Renal cortex interstitium (tissue), 15 donors: Measurements from ENCODE around the gene CALU. TPM values are rescaled to one million over a fixed set of nuclear protein-coding genes. Genes with fewer than 3 reads are reported as not detected.

Experiments
- DNase-seq, 11 donors: peaks; one replicate each; pipeline ENCODE4 v3.0.0-alpha.2; 2013; ENCODE audit warnings: low read depth in 9 of 11, low spot score in 4 of 11; ENCODE audit errors: extremely low read depth in 1 of 11
- long read RNA-seq, 16 experiments: transcript quantifications; one replicate each; lab custom pipeline, GENCODE V29; 2026
- polyA plus RNA-seq, 3 donors: library from polyadenylated mRNA; unstranded; fragments of 120-200 nt; gene quantifications; one replicate each; pipeline ENCODE4 v1.2.1, GENCODE V29; 2013; ENCODE audit not compliant: insufficient read length in 3 of 3

CALU gene
- 100 to 1,000 TPM; 167 to 207 (median 204) TPM for polyA plus RNA-seq
- long read RNA-seq, donor 1, transcript CALU-201 (7 exons, 3,357 nt), result major isoform, 40 of 43 reads
- long read RNA-seq, donor 1, partial matches to known transcripts, result 0 of 43 reads
- long read RNA-seq, donor 1, other reads (novel, unspliced or antisense), result 0 of 43 reads
- long read RNA-seq, donor 2, transcript CALU-201 (7 exons, 3,357 nt), result major isoform, 38 of 49 reads
- long read RNA-seq, donor 2, transcript CALU-202 (7 exons, 2,438 nt), result minor isoform, 6 of 49 reads
- long read RNA-seq, donor 2, partial matches to known transcripts, result 5 of 49 reads
- long read RNA-seq, donor 2, other reads (novel, unspliced or antisense), result 0 of 49 reads
- long read RNA-seq, donor 3, full-length matches to known transcripts, result 67 of 80 reads
- long read RNA-seq, donor 3, partial matches to known transcripts, result 13 of 80 reads
- long read RNA-seq, donor 3, other reads (novel, unspliced or antisense), result 0 of 80 reads
- long read RNA-seq, donor 4, transcript CALU-201 (7 exons, 3,357 nt), result major isoform, 30 of 45 reads
- long read RNA-seq, donor 4, partial matches to known transcripts, result 11 of 45 reads
- long read RNA-seq, donor 4, other reads (novel, unspliced or antisense), result 0 of 45 reads
- long read RNA-seq, donor 5, result 0 reads
- long read RNA-seq, donor 6, transcript CALU-201 (7 exons, 3,357 nt), result major isoform, 38 of 68 reads
- long read RNA-seq, donor 6, transcript CALU-202 (7 exons, 2,438 nt), result minor isoform, 6 of 68 reads
- long read RNA-seq, donor 6, partial matches to known transcripts, result 24 of 68 reads
- long read RNA-seq, donor 6, other reads (novel, unspliced or antisense), result 0 of 68 reads
- long read RNA-seq, donor 7, full-length matches to known transcripts, result 52 of 82 reads
- long read RNA-seq, donor 7, partial matches to known transcripts, result 30 of 82 reads
- long read RNA-seq, donor 7, other reads (novel, unspliced or antisense), result 0 of 82 reads
- long read RNA-seq, donor 8, result 0 reads
- long read RNA-seq, donor 9, transcript CALU-202 (7 exons, 2,438 nt), result minor isoform, 5 of 51 reads
- long read RNA-seq, donor 9, transcript CALU-201 (7 exons, 3,357 nt), result major isoform, 40 of 51 reads
- long read RNA-seq, donor 9, partial matches to known transcripts, result 6 of 51 reads
- long read RNA-seq, donor 9, other reads (novel, unspliced or antisense), result 0 of 51 reads
- long read RNA-seq, donor 10, transcript CALU-201 (7 exons, 3,357 nt), result major isoform, 48 of 60 reads
- long read RNA-seq, donor 10, transcript CALU-202 (7 exons, 2,438 nt), result minor isoform, 6 of 60 reads
- long read RNA-seq, donor 10, partial matches to known transcripts, result 6 of 60 reads
- long read RNA-seq, donor 10, other reads (novel, unspliced or antisense), result 0 of 60 reads
- long read RNA-seq, donor 11, transcript CALU-201 (7 exons, 3,357 nt), result major isoform, 35 of 62 reads
- long read RNA-seq, donor 11, transcript CALU-202 (7 exons, 2,438 nt), result minor isoform, 8 of 62 reads
- long read RNA-seq, donor 11, partial matches to known transcripts, result 18 of 62 reads
- long read RNA-seq, donor 11, other reads (novel, unspliced or antisense), result 0 of 62 reads
- long read RNA-seq, donor 12, transcript CALU-201 (7 exons, 3,357 nt), result major isoform, 9 of 94 reads
- long read RNA-seq, donor 12, partial matches to known transcripts, result 82 of 94 reads
- long read RNA-seq, donor 12, other reads (novel, unspliced or antisense), result 0 of 94 reads
- long read RNA-seq, donor 13, result 0 reads
- long read RNA-seq, donor 14, transcript CALU-201 (7 exons, 3,357 nt), result major isoform, 42 of 52 reads
- long read RNA-seq, donor 14, partial matches to known transcripts, result 5 of 52 reads
- long read RNA-seq, donor 14, other reads (novel, unspliced or antisense), result 0 of 52 reads
- long read RNA-seq, donor 15, transcript CALU-201 (7 exons, 3,357 nt), result major isoform, 16 of 20 reads
- long read RNA-seq, donor 15, partial matches to known transcripts, result 0 of 20 reads
- long read RNA-seq, donor 15, other reads (novel, unspliced or antisense), result 0 of 20 reads
- long read RNA-seq, donor 16, transcript CALU-202 (7 exons, 2,438 nt), result minor isoform, 25 of 167 reads
- long read RNA-seq, donor 16, transcript CALU-201 (7 exons, 3,357 nt), result major isoform, 109 of 167 reads
- long read RNA-seq, donor 16, partial matches to known transcripts, result 33 of 167 reads
- long read RNA-seq, donor 16, other reads (novel, unspliced or antisense), result 0 of 167 reads

DNA sequence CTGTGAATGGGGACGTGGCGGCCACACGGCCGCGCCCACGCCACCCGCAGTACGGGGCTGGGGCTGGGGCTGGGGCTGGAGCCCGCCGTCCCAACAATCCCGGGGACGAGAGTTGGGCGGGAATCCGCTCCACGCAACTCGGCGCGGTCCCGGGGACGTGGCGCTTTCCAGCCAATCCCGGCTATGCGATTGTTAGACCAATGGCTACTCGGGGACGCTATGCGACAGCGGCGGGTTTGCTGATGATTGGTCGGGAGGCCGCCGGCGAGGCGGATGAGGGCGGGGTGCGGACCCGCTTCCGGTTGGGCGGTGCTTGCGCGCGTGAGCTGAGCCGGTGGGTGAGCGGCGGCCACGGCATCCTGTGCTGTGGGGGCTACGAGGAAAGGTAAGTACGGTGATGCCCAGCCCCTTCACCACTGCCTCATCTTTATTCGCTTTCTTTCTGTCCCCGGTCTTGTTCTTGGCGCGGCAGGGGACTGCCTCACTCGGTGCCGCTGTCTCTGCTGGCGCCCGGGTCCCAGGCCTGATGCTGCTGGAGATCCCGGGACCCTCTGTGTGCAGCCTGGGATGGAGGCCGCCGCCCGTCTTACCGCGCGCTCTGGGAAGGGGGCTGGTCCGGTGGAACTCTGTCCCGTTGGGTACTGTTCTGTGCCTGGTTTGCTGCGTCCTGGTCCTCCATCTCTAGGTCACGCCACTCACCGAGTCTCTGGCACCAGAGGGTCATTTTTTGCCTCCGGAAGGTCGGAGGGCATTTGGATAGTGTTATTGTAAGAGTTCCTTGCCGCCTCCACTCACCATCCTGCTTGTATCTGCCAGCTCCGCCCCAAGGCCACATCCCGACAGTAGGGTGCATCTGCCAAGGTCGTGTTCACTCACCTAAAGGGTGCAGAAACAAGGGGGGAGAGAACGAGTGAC, at the start of gene CALU:
TSS of gene CALU (plus strand) at position 312 of the 915 bp plus-strand sequence. CDS start 9,225 bp downstream, outside the sequence.
- DNase-seq, result peak; percentile 85 to 96 (median 93)

DNA sequence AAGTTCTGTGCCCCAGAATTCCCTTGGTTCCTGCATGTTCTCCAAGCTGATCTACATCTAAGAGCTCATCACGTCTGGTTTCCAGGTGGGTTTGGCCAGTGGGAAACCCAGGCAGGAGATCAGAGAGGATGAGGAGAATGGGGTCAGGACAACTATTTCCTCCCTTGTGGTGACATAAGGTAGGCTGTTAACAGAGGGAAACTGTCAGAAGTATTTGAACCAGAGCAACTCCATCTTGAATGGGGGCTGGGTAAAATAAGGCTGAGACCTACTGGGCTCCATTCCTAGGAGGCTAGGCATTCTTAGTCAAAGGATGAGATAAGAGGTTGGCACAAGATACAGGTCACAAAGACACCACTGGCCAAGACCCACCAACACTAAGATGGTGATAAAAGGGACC, 47.9 kb upstream of the CALU start:
- no peak for DNase-seq

DNA sequence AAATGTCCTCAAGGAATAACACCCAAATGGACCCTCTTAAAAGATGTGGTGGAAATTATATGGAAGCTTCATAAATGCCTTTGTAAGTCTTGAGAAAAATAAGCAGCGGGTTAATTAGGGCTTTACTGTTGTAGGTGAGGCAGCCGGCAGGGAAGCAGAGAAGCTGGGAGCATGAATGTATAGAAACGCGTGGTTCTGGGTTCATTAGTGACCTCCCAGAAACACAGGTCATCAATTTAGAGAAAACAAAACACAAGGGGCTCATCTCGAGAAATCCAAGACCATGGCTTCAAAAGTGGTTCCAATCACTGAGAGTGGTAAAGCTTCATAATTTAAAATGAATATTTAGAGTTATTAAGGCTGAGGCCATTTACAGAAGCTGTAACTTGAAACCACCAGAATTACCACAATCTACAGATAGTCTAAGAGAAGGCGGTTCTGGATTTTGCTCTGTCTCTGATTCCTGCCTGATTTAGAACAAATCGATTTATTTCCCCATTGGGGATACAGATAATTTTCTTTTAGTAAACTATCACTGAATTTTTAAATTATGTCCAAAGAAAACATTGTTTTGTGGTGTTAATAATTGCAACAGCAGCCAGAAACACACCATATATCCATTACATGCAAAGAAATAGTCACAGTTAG, 46.4 kb upstream of the CALU start:
- no peak for DNase-seq

DNA sequence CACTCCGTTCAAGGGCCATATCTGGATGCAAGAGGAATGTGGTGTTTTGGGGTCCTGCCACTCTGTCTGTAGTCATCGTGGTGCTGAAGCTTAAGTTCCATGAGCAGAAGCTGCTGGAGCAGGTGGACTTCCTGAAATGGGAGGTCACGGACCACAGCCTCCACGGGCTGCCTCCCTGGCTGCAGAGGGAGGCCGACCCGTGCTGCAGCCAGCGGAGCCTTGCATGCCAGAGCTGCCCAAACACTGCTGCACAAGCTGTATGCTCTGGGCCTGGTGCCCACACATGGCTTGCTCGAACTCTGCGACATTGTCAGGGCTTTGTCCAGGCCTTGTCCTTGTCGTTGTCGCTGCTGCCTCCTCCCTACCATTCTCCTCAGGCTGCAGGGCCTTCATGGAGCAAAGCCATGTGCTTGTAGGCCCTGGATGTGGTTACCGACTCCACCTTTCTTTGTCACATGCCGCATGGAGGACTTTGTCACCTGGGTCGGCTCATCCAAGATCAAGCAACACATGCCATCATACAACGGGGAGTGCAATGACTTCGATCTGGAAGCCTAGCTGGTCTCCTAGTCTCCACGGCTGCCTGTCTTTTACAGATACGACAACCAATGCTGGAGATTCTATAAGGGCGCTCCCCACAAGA, 45.7 kb upstream of the CALU start:
- DNase-seq, result no peak

DNA sequence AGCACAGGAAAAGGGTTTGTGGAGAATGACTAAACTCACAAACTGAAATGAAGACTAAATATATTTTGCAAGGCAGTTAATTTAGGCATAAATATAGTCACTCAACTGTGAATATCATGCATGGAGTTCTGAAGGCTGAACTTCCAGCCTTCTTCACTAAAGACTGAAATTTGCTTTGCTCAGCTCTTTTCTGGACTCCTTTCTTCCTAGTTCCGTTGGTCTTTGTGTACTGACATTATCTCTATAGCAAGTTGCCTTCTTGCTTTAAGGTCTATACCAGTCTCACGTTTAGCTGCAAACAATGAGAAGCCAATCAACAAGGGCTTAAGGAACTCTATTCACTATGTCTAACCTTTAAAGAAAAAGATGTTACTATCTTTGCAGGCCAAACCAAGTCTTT, 44.4 kb upstream of the CALU start:
- DNase-seq, result no peak

DNA sequence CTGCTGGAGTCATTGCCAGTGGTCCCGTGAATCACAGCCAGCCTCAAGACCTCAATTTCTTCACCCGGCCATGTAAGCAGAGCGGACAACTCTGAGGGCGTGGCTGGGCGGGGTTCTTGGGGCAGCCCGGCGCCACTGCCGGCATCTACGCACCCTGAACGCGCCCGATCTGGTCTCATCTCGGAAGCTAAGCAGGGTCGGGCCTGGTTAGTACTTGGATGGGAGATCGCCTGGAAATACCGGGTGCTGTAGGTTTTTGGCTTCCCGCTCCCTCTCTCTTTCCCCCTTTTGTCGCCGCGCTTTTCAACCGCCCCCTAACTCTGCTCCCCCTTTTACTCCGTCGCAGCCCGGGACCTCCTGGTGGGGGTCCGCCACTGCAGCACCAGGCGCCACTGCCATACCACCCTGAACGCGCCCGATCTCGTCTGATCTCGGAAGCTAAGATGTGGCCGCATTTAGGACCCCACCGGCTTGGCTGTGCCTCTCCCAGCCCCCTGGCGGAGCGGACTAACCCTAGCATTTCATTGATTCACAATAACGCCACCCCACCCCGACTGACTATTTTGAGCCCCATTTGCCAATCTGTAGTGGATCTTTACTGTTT, 41.8 kb upstream of the CALU start:
- DNase-seq, result peak in 1 of 11 donors; percentile 24

DNA sequence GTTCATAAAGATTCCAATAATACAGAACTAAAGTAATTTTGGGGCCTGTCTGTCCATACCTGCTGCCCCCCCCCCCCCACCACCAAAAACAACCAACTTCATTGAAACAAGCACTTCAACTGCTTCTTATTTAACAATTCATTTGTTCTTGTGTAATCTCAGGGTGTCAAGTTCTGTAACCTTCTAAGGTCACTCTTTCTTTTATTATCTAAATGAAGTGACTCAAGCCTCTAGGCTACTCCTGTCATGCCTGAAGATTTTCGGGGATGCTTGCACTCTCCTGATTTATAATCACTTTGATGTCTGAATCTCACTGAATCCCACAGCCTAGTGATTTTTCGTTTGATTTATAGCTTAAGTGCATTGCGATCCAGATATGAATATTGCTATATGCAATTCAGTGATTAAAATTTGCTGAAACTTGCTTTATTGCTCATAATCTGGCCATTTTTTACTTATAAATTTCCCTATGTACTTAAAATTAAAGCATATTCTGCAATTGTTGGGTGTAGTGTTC, 39.9 kb upstream of the CALU start:
- peak in 1 of 11 donors; percentile 1 for DNase-seq

DNA sequence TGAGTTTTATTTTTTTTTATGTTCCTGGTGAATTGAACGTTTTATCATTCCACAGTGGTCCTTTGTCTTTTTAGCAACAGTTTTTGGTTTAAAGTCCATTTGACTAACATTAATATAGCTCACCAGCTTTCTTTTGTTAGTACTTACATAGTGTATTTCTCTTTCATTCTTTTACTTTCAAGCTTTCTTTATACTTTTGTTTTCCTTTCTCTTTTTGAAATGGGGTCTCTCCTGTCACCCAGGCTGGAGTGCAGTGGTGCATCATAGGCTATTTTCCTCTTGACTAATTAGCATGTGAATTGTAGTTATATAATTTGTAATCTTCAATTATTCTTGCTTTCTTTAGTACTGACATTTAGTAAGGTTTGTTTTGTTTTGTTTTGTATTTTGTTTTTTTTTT, 39.3 kb upstream of the CALU start:
- no peak for DNase-seq

DNA sequence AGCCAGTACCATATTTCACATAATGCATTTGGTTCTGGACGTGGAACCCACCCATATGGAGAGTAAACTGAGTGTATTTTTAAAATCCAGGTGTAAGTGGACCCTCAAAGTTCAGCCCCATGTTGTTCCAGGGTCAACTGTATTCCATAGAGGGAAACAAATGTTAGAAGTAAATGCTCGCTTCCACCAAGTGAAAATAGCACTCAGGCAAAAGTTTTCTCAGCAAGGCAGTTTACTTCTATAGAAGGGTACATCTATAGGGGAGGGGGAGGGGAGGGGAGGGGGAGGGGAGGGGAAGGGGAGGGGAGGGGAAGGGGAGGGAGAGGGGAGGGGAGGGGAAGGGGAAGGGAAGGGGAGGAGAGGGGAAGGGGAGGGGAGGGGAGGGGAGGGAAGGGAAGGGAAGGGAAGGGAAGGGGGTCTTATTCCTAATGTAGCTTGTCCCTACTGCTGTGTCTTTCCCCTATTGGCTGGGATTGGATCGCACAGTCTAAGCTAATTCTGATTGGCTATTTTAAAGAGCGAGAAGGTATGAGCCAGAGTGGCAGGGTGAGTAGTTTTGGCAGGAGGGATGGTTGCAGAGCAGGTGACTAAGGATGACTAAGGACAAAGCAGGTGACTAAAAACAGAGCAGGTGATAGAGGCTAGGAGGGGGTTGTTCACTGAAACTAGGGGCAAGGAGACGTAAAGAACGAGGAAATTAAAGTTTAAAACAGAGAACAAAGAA, 37.9 kb upstream of the CALU start:
- DNase-seq, result no peak

DNA sequence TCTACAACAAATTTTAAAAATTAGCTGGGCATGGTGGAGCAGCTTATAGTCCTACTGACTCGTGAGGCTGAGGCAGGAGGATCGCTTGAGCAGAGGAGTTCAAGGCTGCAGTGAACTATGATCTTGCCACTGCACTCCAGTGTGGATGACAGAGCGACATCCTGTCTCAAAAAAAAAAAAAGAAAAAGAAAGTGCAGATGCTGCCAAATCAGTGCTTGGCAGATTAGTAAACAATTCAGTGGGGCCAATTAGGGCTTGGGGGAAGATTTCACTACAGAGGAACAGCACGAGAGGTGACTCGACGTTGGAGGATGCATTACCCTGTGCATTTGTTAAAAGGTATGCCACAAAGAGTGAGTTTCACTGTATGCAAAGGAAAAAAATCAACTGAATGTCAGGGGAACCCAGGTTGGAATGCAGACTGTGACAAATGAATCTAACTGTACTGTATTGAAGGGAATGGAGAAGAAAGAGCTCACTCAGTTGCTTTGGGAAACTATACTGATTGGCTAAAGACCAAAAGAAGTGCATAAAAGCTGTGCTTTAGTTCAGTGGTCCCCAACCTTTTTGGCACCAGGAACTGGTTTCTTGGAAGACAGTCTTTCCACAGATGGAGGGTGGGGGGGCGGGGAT, 35.4 kb upstream of the CALU start:
- no peak for DNase-seq

DNA sequence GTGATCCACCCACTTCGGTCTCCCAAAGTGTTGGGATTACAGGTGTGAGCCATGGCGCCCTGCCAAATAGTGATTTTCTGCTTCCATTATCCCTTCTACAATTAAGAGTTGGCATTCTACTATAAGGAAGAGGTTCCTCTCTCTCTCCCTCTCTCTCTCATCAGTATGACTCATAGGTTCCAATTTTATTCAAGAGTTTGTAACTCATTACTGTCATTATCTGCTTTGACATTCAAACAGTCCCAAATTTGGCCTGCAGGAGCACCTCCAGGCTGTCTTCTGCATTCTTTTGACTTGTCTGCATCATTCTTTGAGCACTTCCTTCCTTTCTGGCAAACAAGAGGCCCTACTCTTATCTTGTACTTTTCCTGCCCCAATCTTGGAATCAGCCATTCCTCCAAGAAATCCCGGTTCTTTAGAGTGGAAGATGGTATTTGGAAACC, 33.2 kb upstream of the CALU start:
- no peak for DNase-seq

DNA sequence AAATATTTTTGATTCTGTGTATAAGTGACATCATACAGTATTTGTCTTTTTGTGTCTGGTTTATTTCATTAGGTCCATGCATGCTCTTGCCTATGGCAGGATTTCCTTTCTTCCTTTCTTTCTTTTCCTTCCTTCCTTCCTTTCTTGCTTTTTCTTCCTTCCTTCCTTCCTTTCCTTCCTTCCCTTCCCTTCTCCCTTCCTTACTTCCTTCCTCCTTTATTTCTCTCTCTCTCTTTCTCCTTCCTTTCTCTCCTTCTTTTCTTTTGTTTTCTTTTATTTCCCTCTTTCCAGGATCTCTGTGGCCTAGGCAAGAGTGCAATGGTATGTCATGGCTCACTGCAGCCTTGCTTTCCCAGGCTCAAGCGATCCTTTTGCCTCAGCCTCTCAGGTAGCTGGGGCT, 31.4 kb upstream of the CALU start:
- no peak for DNase-seq

DNA sequence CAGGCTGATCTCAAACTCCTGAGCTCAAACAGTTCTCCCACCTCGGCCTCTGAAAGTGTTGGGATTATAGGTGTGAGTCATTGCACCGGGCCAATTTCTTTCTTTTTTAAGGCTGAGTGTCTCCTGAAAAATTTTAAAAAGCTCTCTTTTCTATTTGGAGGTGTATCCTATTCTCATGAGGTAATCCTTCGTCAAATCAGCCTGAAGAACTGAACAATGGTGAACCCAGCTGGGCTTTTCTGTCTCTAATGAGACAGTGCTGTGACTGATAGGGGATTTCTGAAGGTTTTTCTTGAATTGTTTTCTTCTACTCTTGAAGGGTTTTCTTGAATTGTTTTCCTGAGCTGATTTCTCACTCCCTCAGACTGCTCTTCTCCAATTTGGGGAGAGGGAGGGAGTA, 30.9 kb upstream of the CALU start:
- no peak for DNase-seq

DNA sequence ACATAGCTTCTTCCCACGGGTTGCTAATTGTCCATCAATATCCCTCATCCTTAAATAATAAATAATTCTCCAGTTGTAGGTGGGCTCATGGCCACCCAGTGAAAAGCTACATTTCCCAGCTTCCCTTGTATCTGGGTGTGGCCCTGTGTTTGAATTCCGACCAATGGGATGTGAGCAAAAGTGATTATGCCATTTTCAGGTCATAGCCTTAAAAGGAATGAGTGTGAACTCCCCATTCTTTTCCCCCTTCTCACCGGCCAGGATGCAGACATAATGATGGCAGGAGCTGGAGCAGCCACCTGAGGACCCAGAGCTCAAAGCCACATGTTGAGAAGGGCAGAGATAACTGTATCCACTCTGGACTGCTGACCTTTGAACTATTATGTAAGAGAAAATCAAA, 30.3 kb upstream of the CALU start:
- no peak for DNase-seq
